HG02885 (cell line): Measurements from ENCODE around the gene JPH2.
"Not testable (repeated sequence)": the region's sequence is repeated elsewhere in the genome, so short reads cannot be mapped to it uniquely, and the experiment has no call there.

Experiments
- ATAC-seq: cut with Tn5 transposase; IDR thresholded peaks from one replicate; pipeline ENCODE4 v1.9.1; 2021; ENCODE audit warnings: mild to moderate bottlenecking; ENCODE audit not compliant: unreplicated experiment, poor library complexity

JPH2 gene

DNA sequence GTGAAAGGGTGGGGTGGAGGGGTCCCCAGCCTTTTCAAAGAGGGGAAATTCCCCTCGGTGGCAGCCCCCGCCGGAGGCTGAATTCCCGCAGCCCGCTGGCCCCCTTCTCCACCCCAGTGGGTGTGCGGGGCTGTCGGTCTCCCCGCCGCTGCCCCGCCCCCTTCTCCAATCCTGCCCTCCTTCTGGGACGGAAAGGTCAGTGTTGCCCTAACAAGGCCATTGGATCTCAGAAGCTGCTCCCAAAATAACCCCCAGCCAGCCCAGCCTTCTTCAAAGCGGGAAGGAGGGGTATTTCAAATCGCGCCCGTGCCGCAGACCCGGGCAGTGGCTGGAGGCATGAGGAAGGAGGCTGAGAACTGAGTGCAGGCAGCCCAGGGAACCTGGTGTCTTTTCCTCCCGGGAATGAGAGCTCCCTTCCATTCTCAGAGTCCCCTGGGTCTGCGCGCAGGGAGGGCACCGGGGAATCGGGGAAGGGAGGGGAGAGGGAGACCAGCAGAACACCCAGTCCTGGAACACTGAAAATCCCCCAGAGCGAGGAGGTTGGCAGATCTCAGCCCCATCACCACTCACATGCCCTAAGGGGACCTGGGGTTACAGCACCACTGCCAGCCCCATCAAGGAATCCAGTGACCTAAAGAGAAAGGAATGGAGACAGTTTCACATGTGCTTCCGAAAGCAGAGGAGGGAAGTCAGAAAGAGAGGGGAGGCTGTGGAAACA, at the start of gene JPH2:
TSS of gene JPH2 (minus strand) at position 135 of the 718 bp plus-strand sequence. CDS start 483 bp downstream, outside the sequence.
- no peak for ATAC-seq

DNA sequence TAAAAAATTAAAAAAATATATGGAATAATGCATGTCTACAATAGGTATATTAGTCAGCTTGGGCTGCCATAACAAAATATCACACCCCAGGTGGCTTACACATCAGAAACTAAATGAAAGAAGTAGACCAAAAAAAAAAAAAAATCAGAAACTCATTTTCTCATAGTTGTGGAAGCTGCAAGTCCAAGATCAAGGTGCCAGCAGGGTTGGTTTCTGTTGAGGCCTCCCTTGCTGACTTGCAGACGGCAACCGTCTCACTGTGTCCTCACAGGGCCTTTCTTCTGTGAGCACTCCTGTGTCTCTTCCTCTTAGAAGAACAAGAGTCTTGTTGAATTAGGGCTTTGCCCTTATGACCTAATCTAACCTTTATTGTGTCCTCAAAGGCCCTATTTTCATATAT, 48.7 kb upstream of the JPH2 start:
- ATAC-seq: no peak

DNA sequence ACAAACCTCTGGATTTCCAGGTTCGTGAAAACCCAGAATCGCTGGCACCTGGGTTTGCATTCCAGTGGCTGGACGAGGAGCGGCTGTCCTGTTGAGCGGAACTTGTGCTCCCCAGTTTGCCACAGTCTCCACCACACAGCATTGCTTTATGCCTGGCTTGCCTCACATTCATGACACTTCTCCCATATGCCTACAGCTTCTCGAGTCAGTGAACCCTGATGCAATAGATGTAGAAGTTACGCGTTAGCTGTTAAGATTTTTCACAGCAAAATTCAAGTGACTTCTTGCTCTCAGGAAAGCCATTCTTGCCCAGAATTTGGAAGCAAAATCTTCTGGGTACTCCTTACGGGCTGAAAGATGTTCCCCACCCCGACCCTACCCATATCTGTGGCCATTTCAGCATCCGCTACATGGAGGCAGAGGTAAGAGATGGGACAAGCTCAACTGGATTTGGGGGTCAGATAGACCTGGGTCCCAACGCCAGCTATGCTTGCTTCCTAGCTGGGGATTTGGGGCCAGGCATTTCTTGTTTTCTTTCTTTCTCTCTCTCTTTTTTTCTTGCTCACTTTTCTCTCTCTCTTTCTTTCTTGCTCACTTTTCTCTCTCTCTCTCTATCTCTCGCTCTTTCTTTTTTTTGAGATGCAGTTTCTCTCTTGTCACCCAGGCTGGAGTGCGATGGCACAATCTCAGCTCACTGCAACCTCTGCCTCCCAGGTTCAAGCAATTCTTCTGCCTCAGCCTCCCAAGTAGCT, 47.8 kb upstream of the JPH2 start:
- ATAC-seq: no peak

DNA sequence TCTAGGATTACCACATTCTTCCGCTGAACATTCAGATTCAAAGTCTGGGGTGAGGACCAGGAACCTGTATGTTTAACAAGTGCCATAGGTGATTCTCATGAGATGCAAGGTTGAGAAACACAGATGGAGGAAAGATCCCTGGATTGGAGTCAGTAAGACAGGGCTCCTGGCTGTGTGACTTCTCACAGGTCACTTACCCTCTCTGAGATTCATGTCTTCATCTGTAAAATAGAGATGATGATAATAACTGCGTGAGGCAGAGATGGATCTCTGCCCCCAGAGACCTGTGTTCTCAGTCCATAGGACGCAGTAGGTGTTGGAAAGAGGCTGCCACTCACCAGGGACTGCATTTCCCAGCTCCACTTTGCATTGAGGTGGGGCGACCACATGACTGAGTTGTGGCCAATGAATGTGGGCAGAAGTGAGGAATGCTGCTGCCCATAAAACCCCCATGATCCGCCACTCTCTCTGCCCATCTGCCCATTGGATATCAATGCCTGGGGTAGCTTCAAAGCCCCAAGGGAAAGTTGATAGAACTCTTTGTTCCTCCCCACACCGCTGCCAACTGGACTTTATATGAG, 46.5 kb upstream of the JPH2 start:
- no peak for ATAC-seq

DNA sequence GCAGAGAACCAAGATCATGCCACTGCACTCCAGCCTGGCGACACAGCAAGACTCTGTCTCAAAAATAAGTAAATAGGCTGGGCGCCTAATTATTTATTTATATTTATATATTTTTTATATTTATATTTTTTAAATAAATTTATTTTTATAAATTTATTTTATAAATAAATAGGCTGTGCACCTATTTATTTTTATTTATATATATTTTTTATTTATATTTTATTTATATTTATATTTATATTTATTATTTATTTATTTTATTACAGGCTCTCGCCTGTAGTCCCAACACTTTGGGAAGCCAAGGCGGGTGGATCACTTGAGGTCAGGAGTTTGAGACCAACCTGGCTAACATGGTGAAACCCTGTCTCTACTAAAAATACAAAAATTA, 45.5 kb upstream of the JPH2 start:
- ATAC-seq: not testable (repeated sequence)

DNA sequence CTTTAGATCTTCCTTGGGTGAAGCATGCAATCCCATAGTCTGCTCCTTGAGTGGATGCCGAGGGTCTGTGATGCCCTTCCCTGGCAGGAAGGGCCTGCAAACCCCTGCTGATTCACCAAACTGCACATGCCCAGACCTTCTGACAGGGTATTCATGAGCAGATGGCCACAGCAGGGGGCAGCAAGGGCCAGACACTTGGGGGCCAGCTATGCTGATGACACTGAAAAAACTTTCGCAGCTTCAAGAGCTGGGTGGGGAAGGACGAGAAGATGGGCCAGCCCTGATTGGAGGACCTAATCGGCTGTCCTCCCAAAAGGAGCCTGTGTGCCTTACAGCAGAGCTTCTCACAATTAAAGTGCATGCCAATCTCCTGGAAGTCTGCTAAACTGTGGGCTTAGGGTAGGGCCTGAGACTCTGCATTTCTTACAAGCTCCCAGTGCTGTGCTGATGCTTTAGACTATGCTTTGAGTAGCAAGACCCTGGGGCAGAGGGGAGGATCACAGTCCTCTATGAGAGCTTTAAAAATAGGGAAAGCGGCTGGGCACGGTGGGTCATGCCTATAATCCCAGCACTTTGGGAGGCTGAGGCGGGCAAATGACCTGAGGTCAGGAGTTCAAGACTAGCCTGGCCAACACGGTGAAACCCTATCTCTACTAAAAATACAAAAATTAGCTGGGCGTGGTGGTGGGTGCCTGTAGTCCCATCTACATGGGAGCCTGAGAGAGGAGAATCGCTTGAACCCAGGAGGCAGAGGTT, 44.9 kb upstream of the JPH2 start:
- no peak for ATAC-seq

DNA sequence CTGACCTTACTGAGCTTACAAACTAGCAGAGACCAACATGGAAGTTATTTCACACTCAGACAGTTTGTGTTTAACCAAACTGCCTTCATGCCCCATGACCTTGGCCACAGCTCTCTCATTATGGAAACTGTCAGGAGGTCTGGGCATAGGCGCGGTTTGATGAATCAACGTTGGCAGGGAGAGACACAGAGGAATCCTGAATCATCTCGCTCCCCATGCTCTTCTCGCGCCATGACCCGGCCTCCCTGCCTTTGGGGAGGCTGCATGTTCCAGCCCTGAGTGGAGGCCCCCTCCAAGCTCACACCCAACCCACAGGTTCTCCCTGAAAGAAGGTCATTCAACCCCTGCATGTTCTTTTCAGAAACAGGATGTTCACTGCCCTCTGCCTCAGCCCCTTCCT, 44.2 kb upstream of the JPH2 start:
- ATAC-seq: no peak

DNA sequence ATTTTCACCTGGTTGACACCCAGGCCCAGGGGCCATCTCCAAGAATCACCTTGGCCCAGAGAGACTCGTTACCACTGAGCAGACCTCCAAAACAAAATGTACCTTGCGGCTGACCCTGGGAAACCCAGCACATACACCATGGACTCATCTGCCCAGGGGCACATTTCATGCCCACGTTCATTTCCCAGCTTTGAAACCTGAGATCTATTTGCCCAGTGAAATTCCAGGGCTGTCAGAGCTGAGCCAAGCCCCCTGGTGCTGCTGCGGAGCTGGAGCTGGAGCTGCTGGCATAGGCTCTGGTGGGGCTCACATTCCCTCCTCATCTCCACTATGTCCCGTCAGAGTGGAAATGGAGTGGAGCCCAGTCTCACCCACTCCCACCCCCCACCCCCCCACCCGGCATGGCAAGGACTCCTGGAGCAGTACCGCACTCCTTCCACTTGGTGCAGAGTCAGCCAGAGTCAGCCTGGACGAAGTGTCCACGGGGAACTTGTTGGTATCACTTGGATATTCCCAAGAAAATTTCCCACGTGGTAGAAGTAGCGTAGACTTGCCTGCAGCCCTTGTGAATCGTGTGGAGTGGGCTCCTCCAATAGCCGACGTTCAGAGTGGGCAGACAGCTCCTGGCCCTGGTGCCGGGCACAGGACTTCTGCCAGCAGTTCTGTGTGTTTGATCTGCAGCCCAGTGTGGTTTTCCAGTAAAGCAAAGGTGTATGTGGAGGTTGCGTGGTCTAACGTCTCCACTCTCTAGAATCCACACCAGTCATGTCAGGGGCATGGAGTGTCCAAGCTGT, 41.7 kb upstream of the JPH2 start:
- no peak for ATAC-seq

DNA sequence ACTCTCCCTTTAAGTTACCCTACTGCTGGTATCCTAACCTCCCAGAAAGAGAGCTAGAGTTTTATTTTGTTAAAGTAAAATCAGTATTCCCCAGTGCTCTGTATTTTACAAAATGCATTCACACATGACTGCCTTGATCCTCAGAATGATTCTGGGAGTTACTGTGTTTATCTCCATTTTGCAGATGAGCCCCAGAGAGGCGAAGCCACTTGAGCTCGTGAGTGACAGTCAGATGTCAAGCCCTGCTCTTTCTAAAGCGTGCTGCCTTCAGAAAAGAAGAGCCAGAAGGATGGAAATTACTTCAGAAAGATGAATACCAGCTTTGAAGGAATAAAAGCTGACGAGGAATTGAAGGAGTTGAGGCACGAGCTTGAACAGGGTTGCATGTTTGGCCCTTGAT, 37.6 kb upstream of the JPH2 start:
- no peak for ATAC-seq

DNA sequence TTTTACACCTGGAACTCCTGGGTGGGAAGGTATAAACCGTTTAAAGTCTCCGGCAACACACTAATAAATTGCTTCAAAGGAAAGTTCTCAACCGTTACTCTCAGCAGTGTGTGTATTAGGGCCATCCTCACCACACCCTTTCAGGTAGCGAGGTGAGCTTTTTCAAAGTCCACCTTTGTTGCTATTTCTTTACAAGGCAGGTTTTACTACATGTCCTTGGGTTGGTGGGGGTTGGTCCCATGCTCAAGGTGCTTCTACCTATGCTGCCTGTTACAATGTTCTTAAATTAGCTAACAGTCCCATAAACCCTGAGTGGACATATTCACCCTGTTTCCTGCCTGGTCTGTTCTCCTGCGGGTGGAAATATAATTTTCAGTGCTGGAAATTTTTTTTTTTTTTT, 36.7 kb upstream of the JPH2 start:
- ATAC-seq: no peak

DNA sequence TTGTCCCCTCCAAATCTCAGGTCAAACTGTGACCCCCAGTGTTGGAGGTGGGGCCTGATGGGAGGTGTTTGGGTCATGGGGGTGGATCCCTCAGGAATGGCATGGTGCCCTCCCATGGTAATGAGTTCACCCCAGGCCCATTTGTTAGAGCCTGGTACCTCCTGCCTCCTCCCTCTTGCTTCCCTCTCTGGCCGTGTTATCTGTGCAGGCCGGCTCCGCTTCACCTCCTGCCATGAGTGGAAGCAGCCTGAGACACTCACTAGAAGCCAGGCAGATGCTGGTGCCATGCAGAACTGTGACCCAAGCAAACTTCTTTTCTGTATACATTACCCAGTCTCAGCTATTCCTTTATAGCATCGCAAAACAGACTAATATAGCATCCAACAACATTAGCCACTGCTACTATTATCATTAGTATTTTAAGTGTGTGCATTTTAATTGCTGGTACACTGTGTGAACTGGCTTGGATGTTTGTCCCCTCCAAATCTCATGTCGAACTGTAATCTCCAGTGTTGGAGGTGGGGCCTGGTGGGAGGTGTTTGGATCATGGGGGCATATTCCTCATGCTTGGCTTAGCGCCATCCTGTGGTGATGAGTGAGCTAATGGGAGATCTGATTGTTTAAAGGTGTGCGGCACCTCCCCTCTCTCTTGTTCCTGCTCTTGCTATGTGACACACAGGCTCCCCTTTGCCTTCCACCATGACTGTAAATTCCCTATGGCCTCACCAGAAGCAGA, 35.8 kb upstream of the JPH2 start:
- no peak for ATAC-seq

DNA sequence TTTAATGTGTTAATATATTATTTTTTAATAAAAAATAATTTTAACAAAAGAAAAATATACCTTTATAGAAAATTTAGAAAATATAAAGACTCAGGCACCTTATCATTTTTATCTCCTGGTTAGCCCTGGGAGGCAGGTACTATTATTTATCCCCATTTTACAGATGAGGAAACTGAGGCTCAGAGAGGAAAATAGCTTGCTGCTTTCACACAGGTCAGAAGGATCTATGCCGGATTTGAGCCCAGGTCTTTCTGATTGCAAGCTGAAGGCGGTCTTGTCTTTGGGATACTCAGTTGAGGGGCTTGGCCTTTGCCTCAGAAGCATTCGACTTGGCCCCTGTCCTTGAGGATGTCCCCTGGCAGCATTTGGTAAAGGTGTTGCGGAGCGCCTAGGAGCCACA, 35.0 kb upstream of the JPH2 start:
- ATAC-seq: no peak

DNA sequence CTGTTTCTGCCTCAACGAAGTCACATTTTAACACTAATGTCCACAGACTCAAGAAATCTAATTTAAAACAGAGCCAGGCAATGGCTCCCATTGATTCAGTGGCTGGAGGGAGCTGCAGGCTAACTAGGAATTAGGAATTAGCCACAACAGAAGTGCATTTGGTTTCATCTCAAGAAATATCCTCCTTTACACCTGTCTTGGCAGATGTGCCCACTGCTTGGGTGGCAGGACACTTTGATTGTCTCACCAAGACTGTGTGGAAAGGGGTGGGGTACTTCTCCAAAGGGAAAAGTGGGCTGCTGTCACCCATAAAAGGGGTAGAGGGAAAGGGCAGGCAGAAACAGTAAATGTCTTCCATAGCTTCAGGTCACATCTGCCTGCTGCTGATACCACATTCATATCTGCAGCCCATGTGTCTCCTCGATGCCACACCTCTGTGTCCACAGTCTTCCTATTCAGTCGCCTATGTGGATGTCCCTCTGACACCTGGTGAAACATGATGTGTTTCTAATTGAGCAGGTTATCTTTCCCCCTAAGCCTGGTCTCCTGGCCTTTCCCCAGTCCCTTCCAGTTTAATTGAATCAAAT, 34.5 kb upstream of the JPH2 start:
- ATAC-seq: no peak

DNA sequence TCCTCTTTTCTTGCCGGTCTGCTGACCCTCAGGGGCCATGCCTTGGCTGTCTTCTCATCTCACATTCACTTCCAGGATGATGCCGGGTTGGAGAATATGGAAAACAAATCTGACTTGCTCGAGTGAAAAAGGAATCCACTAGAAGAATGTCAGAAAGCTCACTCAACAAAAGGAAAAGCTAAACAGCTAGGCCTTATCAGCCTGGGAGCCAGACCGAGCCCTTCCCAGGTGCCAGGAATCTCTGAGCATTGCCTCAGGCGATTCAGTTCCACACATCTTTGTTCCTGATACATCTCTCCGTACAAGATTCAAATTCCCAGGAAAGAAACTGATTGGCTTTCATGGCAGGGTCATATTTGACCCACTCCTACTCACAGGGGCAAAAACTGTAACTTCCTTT, 32.8 kb upstream of the JPH2 start:
- no peak for ATAC-seq

DNA sequence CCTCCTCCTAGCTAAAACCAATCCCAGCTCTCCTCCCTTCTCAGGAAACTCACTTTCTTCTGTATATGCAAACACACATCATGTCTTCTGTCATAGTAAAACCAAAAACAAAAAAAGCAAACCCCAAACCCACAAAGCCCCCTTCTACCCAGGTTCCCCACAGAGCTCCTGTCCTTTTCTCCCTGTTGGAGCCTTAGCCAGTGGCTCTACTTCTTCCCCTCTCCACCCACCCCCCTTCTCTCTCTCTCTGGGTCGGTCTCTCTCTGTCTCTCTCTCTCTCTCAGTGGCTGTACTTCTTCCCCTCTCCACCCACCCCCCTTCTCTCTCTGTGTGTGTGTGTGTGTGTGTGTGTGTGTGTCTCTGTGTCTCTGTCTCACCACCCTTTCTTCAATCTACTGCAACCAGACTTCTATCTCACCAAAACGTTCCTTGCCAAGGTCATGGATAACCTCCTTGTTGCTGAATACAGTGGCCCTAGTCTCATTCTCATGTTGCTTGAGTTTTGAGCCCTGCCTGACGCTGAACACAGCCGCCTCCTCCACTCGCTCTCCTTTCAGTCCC, 32.3 kb upstream of the JPH2 start:
- no peak for ATAC-seq

DNA sequence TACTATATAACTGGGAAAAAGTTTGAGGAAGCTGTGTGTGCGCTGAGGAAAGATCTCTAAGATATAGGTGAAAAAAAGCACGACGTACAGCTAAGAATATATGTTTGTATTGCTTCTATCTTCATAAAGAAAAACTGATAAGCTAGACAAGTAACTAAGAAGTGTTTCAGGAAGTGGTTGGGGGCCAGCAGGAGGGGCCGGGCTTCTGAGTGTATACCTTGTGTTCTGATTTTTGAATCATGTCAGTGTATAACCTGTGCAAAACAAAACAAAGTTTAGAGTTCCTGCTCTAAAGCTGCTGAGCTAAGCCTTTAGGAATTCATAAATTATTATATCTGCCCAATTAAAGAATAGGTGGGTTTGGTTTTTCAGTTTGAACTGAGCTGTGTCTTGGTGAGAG, 31.5 kb upstream of the JPH2 start:
- no peak for ATAC-seq

DNA sequence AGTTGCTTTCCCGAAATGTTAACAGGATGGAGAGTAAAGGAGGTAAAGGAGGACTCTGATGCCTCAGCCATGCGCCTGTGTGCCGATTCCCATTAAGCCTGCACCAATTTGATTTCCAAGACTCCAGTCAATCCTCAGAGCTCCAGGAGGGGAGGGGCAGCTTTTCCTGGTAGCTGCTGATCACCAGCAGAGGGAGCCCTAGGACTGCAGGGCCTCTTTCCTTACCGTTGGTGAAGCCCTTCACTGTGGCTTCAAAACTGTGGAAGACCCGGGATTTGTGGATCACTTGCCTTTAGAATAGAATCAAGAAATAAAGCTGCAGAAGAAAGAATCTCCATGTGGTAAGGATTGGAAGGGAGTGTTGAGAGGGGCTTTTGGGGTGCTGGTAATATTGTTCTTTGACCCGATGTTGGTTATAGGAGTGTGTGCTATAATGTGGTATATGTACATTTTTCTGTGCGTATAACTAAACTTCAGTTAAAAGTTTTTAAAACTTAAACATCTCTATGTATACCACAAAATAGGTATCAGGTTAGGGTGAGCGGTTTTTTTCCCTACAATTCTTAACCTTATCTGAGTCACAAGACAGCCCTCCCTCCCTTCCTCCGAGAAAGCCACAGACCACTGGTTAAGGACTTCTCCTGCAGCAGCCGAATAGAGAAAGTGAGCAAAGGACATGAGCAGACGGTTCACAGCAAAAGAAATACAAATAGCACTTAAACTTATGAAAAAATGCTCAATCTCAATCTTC, 30.5 kb upstream of the JPH2 start:
- ATAC-seq: no peak

DNA sequence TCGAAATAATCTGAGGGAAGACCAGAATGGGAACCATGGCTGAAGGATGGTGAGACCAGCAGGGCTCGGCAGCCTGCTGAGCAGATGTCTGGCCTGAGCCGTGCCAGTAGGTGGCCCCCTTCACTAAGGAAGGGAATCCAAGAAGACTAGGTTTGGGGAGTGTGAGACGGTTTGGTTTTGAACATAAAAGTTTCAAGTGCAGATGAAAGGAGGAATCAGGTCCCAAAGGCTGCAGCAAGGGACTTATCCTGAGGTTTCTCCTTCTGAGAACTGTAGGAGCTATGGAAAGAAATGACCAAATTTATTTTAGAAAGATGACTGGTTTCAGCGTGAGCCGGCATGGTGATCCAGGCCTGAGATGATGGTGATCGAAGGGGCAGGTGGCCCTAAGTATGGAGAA, 28.1 kb upstream of the JPH2 start:
- no peak for ATAC-seq
